K562 (cell line): ENCODE data around the gene KCND1. TPM values are rescaled to one million over a fixed set of nuclear protein-coding genes. Genes with fewer than 3 reads are reported as not detected.

ENCODE experiments used
- CEBPB ChIP-seq: fragments of 450-650 bp; IDR thresholded peaks from 2 replicates; pipeline ENCODE4 v1.6.1; 2016; ENCODE audit warnings: missing genetic modification characterization, missing compliant biosample characterization
- DPF2 ChIP-seq: fragments of 450-650 bp; IDR thresholded peaks from 2 replicates; pipeline ENCODE4 v1.6.1; 2016
- FOS ChIP-seq: IDR thresholded peaks from 3 replicates; pipeline ENCODE4 v1.6.1; 2011; ENCODE audit not compliant: insufficient read length; ENCODE audit errors: extremely low read depth
- OTX1 ChIP-seq: fragments of 450-650 bp; formaldehyde crosslinking; IDR thresholded peaks from 2 replicates; pipeline ENCODE4 v1.4.0; 2022; ENCODE audit warnings: mild to moderate bottlenecking
- POU5F1 ChIP-seq: fragments of 150-350 bp; IDR thresholded peaks from 2 replicates; pipeline ENCODE4 v1.6.1; 2014; ENCODE audit warnings: borderline replicate concordance, low read length, low read depth, mild to moderate bottlenecking; ENCODE audit not compliant: partially characterized antibody
- RUNX1 ChIP-seq: sonication (generic); IDR thresholded peaks from 2 replicates; pipeline ENCODE4 v1.6.1; 2016; ENCODE audit warnings: antibody characterized with exemption, low read depth
- SIN3A ChIP-seq, 2 experiments: fragments of 150-350 bp in 1 of 2; IDR thresholded peaks; 2 replicates each; pipeline ENCODE4 v1.6.1; 2011 to 2016; ENCODE audit warnings: borderline replicate concordance in 2 of 2, low read depth in 2 of 2, low read length in 2 of 2, mild to moderate bottlenecking in 2 of 2, moderate library complexity in 2 of 2; ENCODE audit not compliant: control insufficient read depth in 1 of 2
- TAF1 ChIP-seq: IDR thresholded peaks from 2 replicates; pipeline ENCODE4 v1.6.1; 2011; ENCODE audit warnings: mild to moderate bottlenecking, low read length, moderate library complexity; ENCODE audit not compliant: insufficient read depth, control insufficient read depth, severe bottlenecking; ENCODE audit errors: extremely low read depth
- ZNF57 ChIP-seq: fragments of 450-650 bp; formaldehyde crosslinking; IDR thresholded peaks from 2 replicates; pipeline ENCODE4 v1.4.0; 2020; ENCODE audit warnings: mild to moderate bottlenecking, moderate library complexity
- polyA plus RNA-seq, 8 experiments: library from polyadenylated mRNA; depleted of rRNA in 4 of 8; stranded (reverse) in 5 of 8; unstranded in 3 of 8; fragments of >200 nt; fragmentation: Nextera tagmentation in 2 of 8; fragmentation: Illumina TruSeq in 1 of 8; extraction: Ambion mirVana in 2 of 8; extraction: Trizol in 1 of 8; gene quantifications; 2 replicates each; pipeline versions ENCODE4 v1.2.1 to v1.2.3, GENCODE V29; 2011 to 2014; ENCODE audit warnings: inconsistent platforms in 1 of 8, missing spikeins in 1 of 8
- total RNA-seq, 7 experiments: library from RNA; depleted of rRNA in 6 of 7; stranded (reverse); fragments of >200 nt in 6 of 7; fragmentation: Illumina TruSeq in 2 of 7; extraction: Trizol in 2 of 7; gene quantifications; 2 replicates each; pipeline versions ENCODE4 v1.2.1 to v1.2.3, GENCODE V29; 2011 to 2021; ENCODE audit warnings: low replicate concordance in 1 of 7
- TF ChIP-seq, protein P1 (sequence below): conservative IDR thresholded peaks from 2 replicates; pipeline ENCODE4 v1.6.1; 2011; ENCODE audit warnings: low read depth, mild to moderate bottlenecking, low read length; ENCODE audit not compliant: control insufficient read depth
- TF ChIP-seq, protein P2 (sequence below), 2 experiments: fragments of 450-650 bp in 1 of 2; sonication (generic) in 1 of 2; formaldehyde crosslinking in 1 of 2; IDR thresholded peaks; 2 replicates each; pipeline versions ENCODE4 v1.7.1 to v1.9.0; 2016 to 2022; ENCODE audit warnings: inconsistent platforms in 1 of 2, mild to moderate bottlenecking in 1 of 2, missing genetic modification reagents in 1 of 2
- TF ChIP-seq, protein P3 (sequence below), 2 experiments: IDR thresholded peaks; 2 replicates each; pipeline ENCODE4 v1.6.1; 2011; ENCODE audit warnings: borderline replicate concordance in 1 of 2, control low read depth in 1 of 2, low read depth in 1 of 2, low read length in 1 of 2, mild to moderate bottlenecking in 1 of 2, mixed read lengths in 1 of 2, moderate library complexity in 1 of 2; ENCODE audit not compliant: insufficient read depth in 1 of 2, insufficient read length in 1 of 2, poor library complexity in 1 of 2, severe bottlenecking in 1 of 2; ENCODE audit errors: extremely low read depth in 1 of 2

KCND1 gene
- total and polyA plus RNA-seq, 9 of the 15 experiments (the other 6 are each of a cell fraction or from before 2014, with no cell fraction given): 0.06 to 0.83 (median 0.39) TPM; not detected in 1

DNA sequence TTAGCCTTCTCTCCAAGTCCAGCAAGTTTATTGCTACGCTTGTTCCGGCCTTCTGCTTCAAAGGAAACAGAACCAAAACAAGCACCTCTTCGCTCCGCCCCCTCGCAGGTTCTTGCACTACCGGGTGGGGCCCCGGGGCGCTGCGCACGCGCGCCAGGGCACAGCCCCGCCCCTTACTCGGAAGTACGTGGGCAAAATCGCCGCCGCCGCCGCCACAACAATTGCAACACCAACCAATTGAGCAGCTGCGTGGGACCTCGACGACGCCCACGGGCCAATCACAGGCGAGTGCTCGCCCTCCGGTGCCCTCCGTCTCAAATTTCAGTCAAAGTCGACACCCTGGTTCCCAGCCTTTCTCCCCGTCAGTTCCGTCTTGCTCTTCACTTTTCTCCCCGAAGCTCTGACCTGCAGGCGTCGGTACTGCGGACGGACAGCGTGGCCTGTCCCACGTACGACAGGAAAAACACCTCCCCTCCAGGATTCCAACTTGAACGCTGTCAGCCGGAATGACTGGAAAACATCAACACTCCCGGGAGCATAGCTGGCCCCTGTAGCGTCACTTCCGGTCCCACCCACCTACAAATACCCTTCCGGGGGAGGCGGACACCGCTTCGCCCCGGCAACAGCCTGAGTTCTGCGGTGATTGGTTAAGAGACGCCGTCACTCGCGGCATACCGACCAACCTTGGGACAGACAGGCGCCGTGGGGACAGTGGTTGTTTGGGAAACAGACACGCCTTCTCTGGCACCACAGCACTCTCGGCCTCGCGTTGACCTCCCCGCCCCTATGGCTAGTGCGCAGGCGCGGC, 13.6 kb downstream of the KCND1 start (continued):
- TF ChIP-seq RUNX1 (no peak), SIN3A (IDR thresholded peaks at IDR 0.05; ENCODE audit: borderline replicate concordance in 2 of 2, control insufficient read depth in 1 of 2, low read depth in 2 of 2, low read length in 2 of 2) (peak in 1 of 2 experiments; percentile 81; a peak in 1 of 4 replicates), POU5F1 (no peak), ZNF57 (CRISPR knock-in tag) (no peak), FOS (peak; percentile 84), TAF1 (peak; percentile 63), OTX1 (CRISPR knock-in tag) (0 out of 2 replicates have a peak, but pooled peaks have one; percentile 45), DPF2 (0 out of 2 replicates have a peak, but pooled peaks have one; percentile 32), CEBPB (peak; percentile 95)
- TF ChIP-seq, protein P1, sequence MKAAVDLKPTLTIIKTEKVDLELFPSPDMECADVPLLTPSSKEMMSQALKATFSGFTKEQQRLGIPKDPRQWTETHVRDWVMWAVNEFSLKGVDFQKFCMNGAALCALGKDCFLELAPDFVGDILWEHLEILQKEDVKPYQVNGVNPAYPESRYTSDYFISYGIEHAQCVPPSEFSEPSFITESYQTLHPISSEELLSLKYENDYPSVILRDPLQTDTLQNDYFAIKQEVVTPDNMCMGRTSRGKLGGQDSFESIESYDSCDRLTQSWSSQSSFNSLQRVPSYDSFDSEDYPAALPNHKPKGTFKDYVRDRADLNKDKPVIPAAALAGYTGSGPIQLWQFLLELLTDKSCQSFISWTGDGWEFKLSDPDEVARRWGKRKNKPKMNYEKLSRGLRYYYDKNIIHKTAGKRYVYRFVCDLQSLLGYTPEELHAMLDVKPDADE: peak; percentile 69
- TF ChIP-seq, protein P2, sequence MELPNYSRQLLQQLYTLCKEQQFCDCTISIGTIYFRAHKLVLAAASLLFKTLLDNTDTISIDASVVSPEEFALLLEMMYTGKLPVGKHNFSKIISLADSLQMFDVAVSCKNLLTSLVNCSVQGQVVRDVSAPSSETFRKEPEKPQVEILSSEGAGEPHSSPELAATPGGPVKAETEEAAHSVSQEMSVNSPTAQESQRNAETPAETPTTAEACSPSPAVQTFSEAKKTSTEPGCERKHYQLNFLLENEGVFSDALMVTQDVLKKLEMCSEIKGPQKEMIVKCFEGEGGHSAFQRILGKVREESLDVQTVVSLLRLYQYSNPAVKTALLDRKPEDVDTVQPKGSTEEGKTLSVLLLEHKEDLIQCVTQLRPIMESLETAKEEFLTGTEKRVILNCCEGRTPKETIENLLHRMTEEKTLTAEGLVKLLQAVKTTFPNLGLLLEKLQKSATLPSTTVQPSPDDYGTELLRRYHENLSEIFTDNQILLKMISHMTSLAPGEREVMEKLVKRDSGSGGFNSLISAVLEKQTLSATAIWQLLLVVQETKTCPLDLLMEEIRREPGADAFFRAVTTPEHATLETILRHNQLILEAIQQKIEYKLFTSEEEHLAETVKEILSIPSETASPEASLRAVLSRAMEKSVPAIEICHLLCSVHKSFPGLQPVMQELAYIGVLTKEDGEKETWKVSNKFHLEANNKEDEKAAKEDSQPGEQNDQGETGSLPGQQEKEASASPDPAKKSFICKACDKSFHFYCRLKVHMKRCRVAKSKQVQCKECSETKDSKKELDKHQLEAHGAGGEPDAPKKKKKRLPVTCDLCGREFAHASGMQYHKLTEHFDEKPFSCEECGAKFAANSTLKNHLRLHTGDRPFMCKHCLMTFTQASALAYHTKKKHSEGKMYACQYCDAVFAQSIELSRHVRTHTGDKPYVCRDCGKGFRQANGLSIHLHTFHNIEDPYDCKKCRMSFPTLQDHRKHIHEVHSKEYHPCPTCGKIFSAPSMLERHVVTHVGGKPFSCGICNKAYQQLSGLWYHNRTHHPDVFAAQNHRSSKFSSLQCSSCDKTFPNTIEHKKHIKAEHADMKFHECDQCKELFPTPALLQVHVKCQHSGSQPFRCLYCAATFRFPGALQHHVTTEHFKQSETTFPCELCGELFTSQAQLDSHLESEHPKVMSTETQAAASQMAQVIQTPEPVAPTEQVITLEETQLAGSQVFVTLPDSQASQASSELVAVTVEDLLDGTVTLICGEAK (IDR thresholded peaks at IDR 0.05): peak; percentile 95
- TF ChIP-seq, protein P2 (CRISPR knock-in tag; IDR thresholded peaks at IDR 0.05): no peak
- TF ChIP-seq, protein P3, sequence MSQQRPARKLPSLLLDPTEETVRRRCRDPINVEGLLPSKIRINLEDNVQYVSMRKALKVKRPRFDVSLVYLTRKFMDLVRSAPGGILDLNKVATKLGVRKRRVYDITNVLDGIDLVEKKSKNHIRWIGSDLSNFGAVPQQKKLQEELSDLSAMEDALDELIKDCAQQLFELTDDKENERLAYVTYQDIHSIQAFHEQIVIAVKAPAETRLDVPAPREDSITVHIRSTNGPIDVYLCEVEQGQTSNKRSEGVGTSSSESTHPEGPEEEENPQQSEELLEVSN (IDR thresholded peaks at IDR 0.05; ENCODE audit: borderline replicate concordance in 1 of 2, extremely low read depth in 1 of 2, insufficient read depth in 1 of 2, insufficient read length in 1 of 2, low read depth in 1 of 2, low read length in 1 of 2, poor library complexity in 1 of 2, severe bottlenecking in 1 of 2): peak in 1 of 2 experiments; percentile 61
